ENCODE measurements around the gene RIPOR3.
A peak's percentile ranks its signal among the peaks of the same experiment; 100 is the strongest.

RIPOR3 gene

GRCh38 chr20:50690650-50691572 lies at the start of gene RIPOR3:
Gene RIPOR3, minus strand, starts transcription at chr20:50691542. Its CDS starts 414 bp downstream, at chr20:50691128.
- Histone ChIP-seq H3K36me3 (ENCODE audit: control insufficient read depth, insufficient read depth, low read length) (no peaks in the 10 kb centered on the region), H3K9me3 (ENCODE audit: control insufficient read depth, insufficient read depth, low read length) (no peaks in the 10 kb centered on the region), H3K9ac (ENCODE audit: low read depth, low read length) (peak within 1 kb of the TSS; percentile 41; the same call in 1 of the 2 replicates), H3K27me3 (ENCODE audit: control insufficient read depth, insufficient read depth, low read length) (no peaks in the 10 kb centered on the region), H3K4me1 (ENCODE audit: control insufficient read depth, insufficient read depth, low read length) (peaks cover 32% of the 10 kb centered on the region), H3K4me3 (ENCODE audit: low read depth, low read length) (peak within 1 kb of the TSS; percentile 73), H3K27ac (ENCODE audit: low read depth, low read length) (peak within 1 kb of the TSS; percentile 27)

GRCh38 chr20:50737352-50737751 lies 46.0 kb upstream of the RIPOR3 start:
- Histone ChIP-seq H3K27me3 (ENCODE audit: control insufficient read depth, insufficient read depth, low read length) (no peaks in the 10 kb centered on the region), H3K27ac (ENCODE audit: low read depth, low read length) (peak overlapping the region; percentile 81), H3K9me3 (ENCODE audit: control insufficient read depth, insufficient read depth, low read length) (no peaks in the 10 kb centered on the region), H3K4me1 (ENCODE audit: control insufficient read depth, insufficient read depth, low read length) (peaks cover 29% of the 10 kb centered on the region), H3K4me3 (ENCODE audit: low read depth, low read length) (no peak overlapping the region), H3K36me3 (ENCODE audit: control insufficient read depth, insufficient read depth, low read length) (peaks cover 24% of the 10 kb centered on the region), H3K9ac (ENCODE audit: low read depth, low read length) (0 out of 2 replicates have a peak overlapping the region, but pooled peaks have one; percentile 7)

- H3K4me1 ChIP-seq (ENCODE audit: control insufficient read depth, insufficient read depth, low read length), result peaks cover 29% of the 10 kb centered on the region
- H3K27ac ChIP-seq (ENCODE audit: low read depth, low read length), result peak overlapping the region; percentile 46
- no peak overlapping the region for H3K4me3 ChIP-seq (ENCODE audit: low read depth, low read length)
- no peaks in the 10 kb centered on the region for H3K27me3 ChIP-seq (ENCODE audit: control insufficient read depth, insufficient read depth, low read length)
- peaks cover 24% of the 10 kb centered on the region for H3K36me3 ChIP-seq (ENCODE audit: control insufficient read depth, insufficient read depth, low read length)
- no peaks in the 10 kb centered on the region for H3K9me3 ChIP-seq (ENCODE audit: control insufficient read depth, insufficient read depth, low read length)
- H3K9ac ChIP-seq (ENCODE audit: low read depth, low read length), result no peak overlapping the region
These were observed 44.5 kb upstream of the RIPOR3 start for GRCh38 chr20:50735813-50736212.

GRCh38 chr20:50734730-50735679 lies 43.7 kb upstream of the RIPOR3 start:
- peaks cover 24% of the 10 kb centered on the region for H3K36me3 ChIP-seq (ENCODE audit: control insufficient read depth, insufficient read depth, low read length)
- peak overlapping the region; percentile 46 for H3K27ac ChIP-seq (ENCODE audit: low read depth, low read length)
- H3K9me3 ChIP-seq (ENCODE audit: control insufficient read depth, insufficient read depth, low read length), result no peaks in the 10 kb centered on the region
- H3K4me3 ChIP-seq (ENCODE audit: low read depth, low read length), result no peak overlapping the region
- no peaks in the 10 kb centered on the region for H3K27me3 ChIP-seq (ENCODE audit: control insufficient read depth, insufficient read depth, low read length)
- H3K4me1 ChIP-seq (ENCODE audit: control insufficient read depth, insufficient read depth, low read length), result peaks cover 29% of the 10 kb centered on the region
- H3K9ac ChIP-seq (ENCODE audit: low read depth, low read length), result no peak overlapping the region

- H3K9ac ChIP-seq (ENCODE audit: low read depth, low read length), result no peak overlapping the region
- no peak overlapping the region for H3K27ac ChIP-seq (ENCODE audit: low read depth, low read length)
- 0 out of 2 replicates have a peak overlapping the region, but pooled peaks have one; percentile 11 for H3K4me3 ChIP-seq (ENCODE audit: low read depth, low read length)
- no peaks in the 10 kb centered on the region for H3K9me3 ChIP-seq (ENCODE audit: control insufficient read depth, insufficient read depth, low read length)
- H3K27me3 ChIP-seq (ENCODE audit: control insufficient read depth, insufficient read depth, low read length), result no peaks in the 10 kb centered on the region
- peaks cover 32% of the 10 kb centered on the region for H3K4me1 ChIP-seq (ENCODE audit: control insufficient read depth, insufficient read depth, low read length)
- peaks cover 22% of the 10 kb centered on the region for H3K36me3 ChIP-seq (ENCODE audit: control insufficient read depth, insufficient read depth, low read length)
These were observed 42.5 kb upstream of the RIPOR3 start for GRCh38 chr20:50733644-50734349.

GRCh38 chr20:50731930-50732690 lies 40.8 kb upstream of the RIPOR3 start:
- no peaks in the 10 kb centered on the region for H3K27me3 ChIP-seq (ENCODE audit: control insufficient read depth, insufficient read depth, low read length)
- H3K4me3 ChIP-seq (ENCODE audit: low read depth, low read length), result peak overlapping the region; percentile 82
- peak overlapping the region; percentile 90 for H3K27ac ChIP-seq (ENCODE audit: low read depth, low read length)
- peaks cover 24% of the 10 kb centered on the region for H3K4me1 ChIP-seq (ENCODE audit: control insufficient read depth, insufficient read depth, low read length)
- H3K9ac ChIP-seq (ENCODE audit: low read depth, low read length), result peak overlapping the region; percentile 54
- H3K36me3 ChIP-seq (ENCODE audit: control insufficient read depth, insufficient read depth, low read length), result peaks cover 10% of the 10 kb centered on the region; the same call in 1 of the 2 replicates
- no peaks in the 10 kb centered on the region for H3K9me3 ChIP-seq (ENCODE audit: control insufficient read depth, insufficient read depth, low read length)

- Histone ChIP-seq H3K27ac (ENCODE audit: low read depth, low read length) (peak within 1 kb of the TSS; percentile 93), H3K4me3 (ENCODE audit: low read depth, low read length) (peak within 1 kb of the TSS; percentile 83)
These were observed 40.0 kb upstream of the RIPOR3 start, which contains the start of gene PARD6B for GRCh38 chr20:50731055-50731929. Gene PARD6B, plus strand, starts transcription at chr20:50731580. Its CDS starts 207 bp downstream, at chr20:50731787.

GRCh38 chr20:50730765-50731054 lies 39.4 kb upstream of the RIPOR3 start:
- peaks cover 22% of the 10 kb centered on the region for H3K4me1 ChIP-seq (ENCODE audit: control insufficient read depth, insufficient read depth, low read length)
- no peaks in the 10 kb centered on the region for H3K9me3 ChIP-seq (ENCODE audit: control insufficient read depth, insufficient read depth, low read length)
- peak overlapping the region; percentile 59 for H3K9ac ChIP-seq (ENCODE audit: low read depth, low read length)
- H3K27me3 ChIP-seq (ENCODE audit: control insufficient read depth, insufficient read depth, low read length), result no peaks in the 10 kb centered on the region
- H3K36me3 ChIP-seq (ENCODE audit: control insufficient read depth, insufficient read depth, low read length), result peaks cover 10% of the 10 kb centered on the region; the same call in 1 of the 2 replicates
- peak overlapping the region; percentile 93 for H3K27ac ChIP-seq (ENCODE audit: low read depth, low read length)
- H3K4me3 ChIP-seq (ENCODE audit: low read depth, low read length), result peak overlapping the region; percentile 83

More at GRCh38 chr20:50731055-50731929, 40.0 kb upstream of the RIPOR3 start, which contains the start of gene PARD6B:
- H3K27me3 ChIP-seq (ENCODE audit: control insufficient read depth, insufficient read depth, low read length), result no peaks in the 10 kb centered on the region
- H3K36me3 ChIP-seq (ENCODE audit: control insufficient read depth, insufficient read depth, low read length), result peaks cover 10% of the 10 kb centered on the region; the same call in 1 of the 2 replicates
- H3K9me3 ChIP-seq (ENCODE audit: control insufficient read depth, insufficient read depth, low read length), result no peaks in the 10 kb centered on the region
- peaks cover 22% of the 10 kb centered on the region for H3K4me1 ChIP-seq (ENCODE audit: control insufficient read depth, insufficient read depth, low read length)
- peak within 1 kb of the TSS; percentile 59 for H3K9ac ChIP-seq (ENCODE audit: low read depth, low read length)
